ENCODE data around the gene USP10. TPM values are rescaled to one million over a fixed set of nuclear protein-coding genes. Genes with fewer than 3 reads are reported as not detected.

Gene USP10
- total RNA-seq, 1 donor from 2014 or later: 128 TPM

DNA sequence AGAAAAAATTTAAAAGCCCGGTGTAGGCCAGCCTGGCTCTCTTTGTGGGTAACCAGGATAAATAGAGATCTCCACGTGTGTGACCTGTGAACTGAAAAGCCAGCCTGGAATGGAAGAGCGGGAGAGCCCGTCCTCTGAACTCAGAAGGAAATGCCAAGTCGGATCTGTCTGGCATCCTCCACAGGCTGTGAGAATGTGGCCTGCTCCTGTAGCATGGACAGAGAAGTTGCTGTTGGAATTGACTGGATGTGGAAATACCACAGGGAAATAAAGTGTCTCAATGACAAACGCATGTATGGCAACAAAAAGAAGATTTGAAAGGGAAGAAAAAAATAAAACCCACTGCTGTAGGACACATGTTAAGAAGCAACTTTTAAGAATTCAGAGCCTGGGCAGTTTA lies 44.8 kb upstream of the USP10 start:
- DNase-seq (ENCODE audit: low spot score in 2 of 2, unreplicated experiment in 2 of 2): no peak
- H3K27ac Mint-ChIP-seq: no peak overlapping the region
- peaks cover 33% of the 10 kb centered on the region for H3K36me3 Mint-ChIP-seq
- no peaks in the 10 kb centered on the region for H3K27me3 Mint-ChIP-seq (ENCODE audit: low read depth)
- H3K9me3 Mint-ChIP-seq: no peaks in the 10 kb centered on the region
- TF ChIP-seq, protein P1, sequence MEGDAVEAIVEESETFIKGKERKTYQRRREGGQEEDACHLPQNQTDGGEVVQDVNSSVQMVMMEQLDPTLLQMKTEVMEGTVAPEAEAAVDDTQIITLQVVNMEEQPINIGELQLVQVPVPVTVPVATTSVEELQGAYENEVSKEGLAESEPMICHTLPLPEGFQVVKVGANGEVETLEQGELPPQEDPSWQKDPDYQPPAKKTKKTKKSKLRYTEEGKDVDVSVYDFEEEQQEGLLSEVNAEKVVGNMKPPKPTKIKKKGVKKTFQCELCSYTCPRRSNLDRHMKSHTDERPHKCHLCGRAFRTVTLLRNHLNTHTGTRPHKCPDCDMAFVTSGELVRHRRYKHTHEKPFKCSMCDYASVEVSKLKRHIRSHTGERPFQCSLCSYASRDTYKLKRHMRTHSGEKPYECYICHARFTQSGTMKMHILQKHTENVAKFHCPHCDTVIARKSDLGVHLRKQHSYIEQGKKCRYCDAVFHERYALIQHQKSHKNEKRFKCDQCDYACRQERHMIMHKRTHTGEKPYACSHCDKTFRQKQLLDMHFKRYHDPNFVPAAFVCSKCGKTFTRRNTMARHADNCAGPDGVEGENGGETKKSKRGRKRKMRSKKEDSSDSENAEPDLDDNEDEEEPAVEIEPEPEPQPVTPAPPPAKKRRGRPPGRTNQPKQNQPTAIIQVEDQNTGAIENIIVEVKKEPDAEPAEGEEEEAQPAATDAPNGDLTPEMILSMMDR (IDR thresholded peaks at IDR 0.05; ENCODE audit: unreplicated experiment): no peak
- peaks cover 10% of the 10 kb centered on the region for H3K4me1 Mint-ChIP-seq
- H3K4me3 Mint-ChIP-seq: no peak overlapping the region

GRCh38 chr16:84656649-84657048 lies 43.2 kb upstream of the USP10 start:
- Mint-ChIP-seq H3K36me3 (peaks cover 37% of the 10 kb centered on the region), H3K4me1 (no peaks in the 10 kb centered on the region), H3K27ac (no peak overlapping the region), H3K4me3 (no peak overlapping the region), H3K27me3 (ENCODE audit: low read depth) (no peaks in the 10 kb centered on the region), H3K9me3 (no peaks in the 10 kb centered on the region)
- TF ChIP-seq, protein P1 (IDR thresholded peaks at IDR 0.05; ENCODE audit: unreplicated experiment): no peak
- no peak for DNase-seq (ENCODE audit: low spot score in 2 of 2, unreplicated experiment in 2 of 2)

GRCh38 chr16:84657229-84657837 lies 42.5 kb upstream of the USP10 start:
- Mint-ChIP-seq H3K4me1 (no peaks in the 10 kb centered on the region), H3K36me3 (peaks cover 39% of the 10 kb centered on the region), H3K27me3 (ENCODE audit: low read depth) (no peaks in the 10 kb centered on the region), H3K9me3 (no peaks in the 10 kb centered on the region), H3K27ac (no peak overlapping the region), H3K4me3 (no peak overlapping the region)
- TF ChIP-seq, protein P1 (IDR thresholded peaks at IDR 0.05; ENCODE audit: unreplicated experiment): no peak
- no peak for DNase-seq (ENCODE audit: low spot score in 2 of 2, unreplicated experiment in 2 of 2)

- no peak for DNase-seq (ENCODE audit: low spot score in 2 of 2, unreplicated experiment in 2 of 2)
- no peak overlapping the region for H3K4me3 Mint-ChIP-seq
- H3K27ac Mint-ChIP-seq: no peak overlapping the region
- no peaks in the 10 kb centered on the region for H3K9me3 Mint-ChIP-seq
- H3K36me3 Mint-ChIP-seq: peaks cover 39% of the 10 kb centered on the region
- TF ChIP-seq, protein P1 (IDR thresholded peaks at IDR 0.05; ENCODE audit: unreplicated experiment): no peak
- no peaks in the 10 kb centered on the region for H3K4me1 Mint-ChIP-seq
- no peaks in the 10 kb centered on the region for H3K27me3 Mint-ChIP-seq (ENCODE audit: low read depth)
These were observed 41.1 kb upstream of the USP10 start for GRCh38 chr16:84658690-84659089.

DNA sequence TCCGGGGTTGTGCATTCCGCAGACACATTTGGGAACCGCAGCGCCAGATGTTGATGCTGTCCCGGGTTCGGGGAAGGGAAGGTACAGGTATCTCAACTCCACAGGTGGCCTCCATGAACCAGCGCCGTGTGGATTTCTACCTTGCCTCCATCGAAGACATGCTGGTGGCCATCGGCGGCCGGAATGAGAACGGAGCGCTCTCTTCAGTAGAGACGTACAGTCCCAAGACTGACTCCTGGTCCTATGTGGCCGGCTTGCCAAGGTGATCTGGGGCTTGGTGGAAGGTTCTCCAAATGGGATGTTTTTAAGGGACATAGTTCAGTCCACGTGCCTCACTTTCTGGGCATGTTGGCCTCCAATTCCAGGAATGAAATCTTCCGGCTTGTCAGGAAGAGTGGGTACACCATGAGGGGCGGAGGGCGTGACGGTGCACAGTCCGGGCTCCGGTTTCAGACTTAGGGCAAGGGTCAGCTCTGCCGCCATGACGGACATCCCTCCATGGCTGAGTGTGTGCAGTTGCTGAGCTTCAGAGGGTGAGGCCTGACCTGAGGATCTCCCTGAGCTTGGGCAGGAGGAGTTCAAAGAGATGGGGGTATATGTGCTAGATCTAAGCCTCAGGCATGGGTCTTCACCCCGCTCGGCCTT lies 40.0 kb upstream of the USP10 start:
- H3K36me3 Mint-ChIP-seq: peaks cover 40% of the 10 kb centered on the region
- no peaks in the 10 kb centered on the region for H3K27me3 Mint-ChIP-seq (ENCODE audit: low read depth)
- DNase-seq (ENCODE audit: low spot score in 2 of 2, unreplicated experiment in 2 of 2): no peak
- H3K27ac Mint-ChIP-seq: no peak overlapping the region
- TF ChIP-seq, protein P1 (IDR thresholded peaks at IDR 0.05; ENCODE audit: unreplicated experiment): no peak
- no peaks in the 10 kb centered on the region for H3K9me3 Mint-ChIP-seq
- no peaks in the 10 kb centered on the region for H3K4me1 Mint-ChIP-seq
- no peak overlapping the region for H3K4me3 Mint-ChIP-seq

All from mesothelial cell of epicardium (in vitro differentiated cells).